Tibial artery (tissue), 4 donors: ENCODE measurements around the gene TSPAN18.

Experiments
- DNase-seq, 2 donors: peaks; one replicate each; pipeline ENCODE4 v3.0.0-alpha.2; 2019
- H3K27ac ChIP-seq, 2 donors: fragments of 200-600 bp; sonication (generic) in 1 of 2; 1 replicate in 1 of 2; 2 replicates in 1 of 2; pipeline ENCODE4 v1.5.1; 2018 to 2019; ENCODE audit warnings: mild to moderate bottlenecking in 1 of 2
- H3K27me3 ChIP-seq, 2 donors: fragments of 200-600 bp; sonication (generic) in 1 of 2; one replicate each; pipeline versions ENCODE4 v1.5.1 to v1.6.0; 2016 to 2019
- H3K36me3 ChIP-seq, 3 donors: fragments of 200-600 bp; sonication (generic) in 2 of 3; one replicate each; pipeline ENCODE4 v1.5.1; 2016 to 2019; ENCODE audit warnings: mild to moderate bottlenecking in 2 of 3
- H3K4me1 ChIP-seq, 4 donors: fragments of 200-600 bp; sonication (generic) in 2 of 4; 1 replicate in 3 of 4; 2 replicates in 1 of 4; pipeline ENCODE4 v1.5.1; 2016 to 2019
- H3K4me3 ChIP-seq, 2 donors: fragments of 200-600 bp; sonication (generic) in 1 of 2; 1 replicate in 1 of 2; 2 replicates in 1 of 2; pipeline ENCODE4 v1.5.1; 2018 to 2019; ENCODE audit warnings: mild to moderate bottlenecking in 2 of 2
- H3K9me3 ChIP-seq, 3 donors: fragments of 200-600 bp; sonication (generic) in 1 of 3; one replicate each; pipeline ENCODE4 v1.5.1; 2016 to 2019
- intact Hi-C: fragments of 100-400 bp; cut with DNase I; formaldehyde crosslinking; loops from one replicate; pipeline ENCODE4 v1.15.0; 2023; ENCODE audit warnings: low total_unique reads
- TF ChIP-seq, protein P1 (sequence below), 2 experiments: fragments of 200-600 bp in 1 of 2; fragments of 450-650 bp in 1 of 2; IDR thresholded peaks; one replicate each; pipeline ENCODE4 v1.5.1; 2017 to 2019; ENCODE audit warnings: antibody characterized with exemption in 2 of 2, mild to moderate bottlenecking in 1 of 2, moderate library complexity in 1 of 2

TSPAN18 gene

DNA sequence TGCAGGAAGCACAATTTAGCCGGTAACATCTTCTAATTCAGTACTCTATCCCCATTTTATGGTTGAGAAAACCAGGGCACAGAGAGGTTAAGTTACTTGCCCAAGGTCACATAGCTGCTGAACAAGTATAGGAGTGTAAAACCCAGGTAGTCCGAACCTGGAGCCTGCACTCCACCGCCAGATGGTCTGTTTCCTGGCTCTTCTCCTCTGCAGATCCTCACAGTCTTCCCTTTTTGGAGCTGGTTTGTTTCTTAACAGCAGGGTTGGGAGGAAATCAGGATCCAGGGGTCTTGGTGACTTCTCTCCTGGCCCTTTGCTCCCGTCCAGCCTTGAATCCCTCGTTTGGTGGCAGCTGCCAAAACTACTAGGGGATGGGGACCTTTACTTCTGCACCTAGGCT is 12.0 kb downstream of the TSPAN18 start:
- H3K27ac ChIP-seq, result no peak overlapping the region
- intact Hi-C loops, result no loop called here
- H3K4me3 ChIP-seq, result no peak overlapping the region
- TF ChIP-seq, protein P1, sequence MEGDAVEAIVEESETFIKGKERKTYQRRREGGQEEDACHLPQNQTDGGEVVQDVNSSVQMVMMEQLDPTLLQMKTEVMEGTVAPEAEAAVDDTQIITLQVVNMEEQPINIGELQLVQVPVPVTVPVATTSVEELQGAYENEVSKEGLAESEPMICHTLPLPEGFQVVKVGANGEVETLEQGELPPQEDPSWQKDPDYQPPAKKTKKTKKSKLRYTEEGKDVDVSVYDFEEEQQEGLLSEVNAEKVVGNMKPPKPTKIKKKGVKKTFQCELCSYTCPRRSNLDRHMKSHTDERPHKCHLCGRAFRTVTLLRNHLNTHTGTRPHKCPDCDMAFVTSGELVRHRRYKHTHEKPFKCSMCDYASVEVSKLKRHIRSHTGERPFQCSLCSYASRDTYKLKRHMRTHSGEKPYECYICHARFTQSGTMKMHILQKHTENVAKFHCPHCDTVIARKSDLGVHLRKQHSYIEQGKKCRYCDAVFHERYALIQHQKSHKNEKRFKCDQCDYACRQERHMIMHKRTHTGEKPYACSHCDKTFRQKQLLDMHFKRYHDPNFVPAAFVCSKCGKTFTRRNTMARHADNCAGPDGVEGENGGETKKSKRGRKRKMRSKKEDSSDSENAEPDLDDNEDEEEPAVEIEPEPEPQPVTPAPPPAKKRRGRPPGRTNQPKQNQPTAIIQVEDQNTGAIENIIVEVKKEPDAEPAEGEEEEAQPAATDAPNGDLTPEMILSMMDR (IDR thresholded peaks at IDR 0.05), result no peak
- H3K27me3 ChIP-seq, result no peaks in the 10 kb centered on the region
- DNase-seq, result no peak
- peaks cover 0 to 15% (median 9%) of the 10 kb centered on the region in 4 donors for H3K4me1 ChIP-seq
- H3K36me3 ChIP-seq, result no peaks in the 10 kb centered on the region
- H3K9me3 ChIP-seq, result no peaks in the 10 kb centered on the region

DNA sequence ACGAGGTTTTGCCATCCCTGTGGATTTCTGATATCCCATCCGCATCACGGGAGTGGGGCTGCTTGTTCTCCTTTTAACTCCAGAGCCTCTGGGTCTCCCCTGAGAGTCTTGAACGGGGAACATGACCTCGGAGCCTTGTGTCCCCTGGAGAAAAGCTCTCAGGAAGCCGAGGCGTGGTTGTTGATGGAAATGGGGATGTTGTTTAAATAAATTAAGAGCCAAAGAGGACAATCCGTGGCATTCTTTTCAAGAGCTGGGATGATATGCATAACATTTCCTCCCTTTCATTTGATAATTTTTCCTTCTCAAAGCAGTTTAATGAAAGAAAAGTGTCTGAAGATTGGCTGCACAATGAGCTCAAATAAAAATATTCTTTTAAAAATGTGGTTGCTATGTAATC is 14.2 kb downstream of the TSPAN18 start:
- H3K4me1 ChIP-seq, result no peaks in the 10 kb centered on the region
- H3K27ac ChIP-seq, result no peak overlapping the region
- intact Hi-C loops, result no loop called here
- no peak overlapping the region for H3K4me3 ChIP-seq
- no peaks in the 10 kb centered on the region for H3K36me3 ChIP-seq
- TF ChIP-seq, protein P1 (IDR thresholded peaks at IDR 0.05), result no peak
- no peaks in the 10 kb centered on the region for H3K27me3 ChIP-seq
- H3K9me3 ChIP-seq, result no peaks in the 10 kb centered on the region
- DNase-seq, result no peak

DNA sequence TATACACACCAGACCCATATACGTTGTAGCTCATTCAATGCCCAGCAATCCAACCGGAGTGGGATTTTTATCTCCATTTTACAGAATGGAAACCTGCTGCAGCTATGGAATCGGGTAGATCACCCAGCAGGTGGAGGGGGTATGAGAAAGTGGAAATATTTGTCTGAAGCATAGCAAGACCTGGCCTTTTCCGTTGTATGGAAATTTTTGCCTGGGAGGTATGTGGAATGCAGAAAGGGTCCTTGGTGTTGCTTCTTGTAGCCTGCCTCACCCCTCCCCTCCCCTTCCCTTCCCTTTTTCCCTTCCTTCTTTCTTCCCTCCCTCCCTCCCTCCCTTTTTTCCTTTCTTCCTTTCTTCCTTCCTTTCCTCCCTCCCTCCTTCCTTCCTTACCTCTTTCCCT is 15.2 kb downstream of the TSPAN18 start:
- TF ChIP-seq, protein P1 (IDR thresholded peaks at IDR 0.05), result no peak
- no peak overlapping the region for H3K4me3 ChIP-seq
- no peaks in the 10 kb centered on the region for H3K27me3 ChIP-seq
- peaks cover 0 to 6% (median 4%) of the 10 kb centered on the region in 4 donors for H3K4me1 ChIP-seq
- no peak for DNase-seq
- no peaks in the 10 kb centered on the region for H3K9me3 ChIP-seq
- H3K36me3 ChIP-seq, result no peaks in the 10 kb centered on the region
- no peak overlapping the region for H3K27ac ChIP-seq
- intact Hi-C loops, result no loop called here

DNA sequence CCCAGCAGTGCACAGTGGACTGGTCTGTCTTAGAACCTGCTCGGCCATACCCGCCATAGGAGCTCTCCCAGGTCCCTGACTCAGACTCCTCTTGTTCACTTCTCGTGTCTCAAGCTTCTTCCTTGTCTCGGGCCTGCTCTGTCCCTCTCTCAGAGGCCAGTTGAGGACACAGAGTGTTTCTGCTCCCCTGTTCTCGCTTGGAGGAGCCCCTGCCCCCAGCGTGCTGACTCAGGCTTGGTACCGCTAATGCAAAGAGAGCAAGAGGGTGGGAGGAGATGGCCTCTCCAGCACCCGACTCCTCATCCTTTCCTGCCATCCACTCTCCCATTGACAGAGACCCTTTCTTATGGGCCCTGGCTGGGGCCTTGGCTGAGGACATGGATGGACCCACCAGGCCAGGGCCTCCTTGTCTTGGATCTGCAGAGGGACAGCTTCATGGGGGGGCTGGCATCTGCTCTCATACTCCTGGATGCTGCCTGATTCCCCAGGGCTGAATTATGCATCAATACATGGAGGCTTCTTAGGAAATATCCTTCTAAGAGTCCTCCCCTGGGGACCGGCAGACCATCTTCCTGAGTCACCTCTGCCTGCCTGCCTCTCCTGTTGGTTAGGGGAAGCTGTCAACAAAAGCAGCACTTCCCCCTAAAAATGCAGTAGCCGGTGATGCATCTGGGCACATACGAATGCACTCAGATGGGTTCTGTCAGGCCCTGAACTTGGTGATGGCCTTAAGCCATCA is 15.9 kb downstream of the TSPAN18 start:
- peaks cover 0 to 13% (median 8%) of the 10 kb centered on the region in 4 donors for H3K4me1 ChIP-seq
- TF ChIP-seq, protein P1 (IDR thresholded peaks at IDR 0.05), result no peak
- no peak for DNase-seq
- no peaks in the 10 kb centered on the region for H3K27me3 ChIP-seq
- no peaks in the 10 kb centered on the region for H3K36me3 ChIP-seq
- intact Hi-C loops, result no loop called here
- no peak overlapping the region for H3K4me3 ChIP-seq
- no peaks in the 10 kb centered on the region for H3K9me3 ChIP-seq
- no peak overlapping the region for H3K27ac ChIP-seq

DNA sequence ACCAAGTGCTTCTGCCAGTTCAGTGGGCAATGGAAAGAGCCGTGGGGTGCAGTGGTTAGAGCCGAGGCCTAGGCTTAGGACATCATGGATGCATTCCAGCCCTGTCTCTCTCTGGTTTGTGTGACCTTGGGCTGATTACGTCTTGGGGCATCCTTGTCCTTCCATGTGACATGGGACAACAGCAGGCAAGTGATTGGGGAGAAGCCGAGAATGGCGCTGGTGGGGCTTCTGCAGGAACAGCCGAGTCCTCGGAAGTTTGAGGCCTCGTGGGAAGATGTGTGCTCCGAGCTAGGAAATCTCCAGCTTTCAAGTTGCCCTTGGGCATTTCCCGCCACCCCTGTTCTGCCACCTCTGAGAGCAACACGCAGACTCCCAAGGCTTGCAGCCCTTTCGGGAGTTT is 16.6 kb downstream of the TSPAN18 start:
- intact Hi-C loops, result no loop called here
- peaks cover 0 to 17% (median 8%) of the 10 kb centered on the region in 4 donors for H3K4me1 ChIP-seq
- no peaks in the 10 kb centered on the region for H3K9me3 ChIP-seq
- DNase-seq, result no peak
- TF ChIP-seq, protein P1 (IDR thresholded peaks at IDR 0.05), result no peak
- no peak overlapping the region for H3K4me3 ChIP-seq
- no peaks in the 10 kb centered on the region for H3K27me3 ChIP-seq
- H3K27ac ChIP-seq, result no peak overlapping the region
- no peaks in the 10 kb centered on the region for H3K36me3 ChIP-seq
